ENCODE measurements around the gene GRIP2.

DNA sequence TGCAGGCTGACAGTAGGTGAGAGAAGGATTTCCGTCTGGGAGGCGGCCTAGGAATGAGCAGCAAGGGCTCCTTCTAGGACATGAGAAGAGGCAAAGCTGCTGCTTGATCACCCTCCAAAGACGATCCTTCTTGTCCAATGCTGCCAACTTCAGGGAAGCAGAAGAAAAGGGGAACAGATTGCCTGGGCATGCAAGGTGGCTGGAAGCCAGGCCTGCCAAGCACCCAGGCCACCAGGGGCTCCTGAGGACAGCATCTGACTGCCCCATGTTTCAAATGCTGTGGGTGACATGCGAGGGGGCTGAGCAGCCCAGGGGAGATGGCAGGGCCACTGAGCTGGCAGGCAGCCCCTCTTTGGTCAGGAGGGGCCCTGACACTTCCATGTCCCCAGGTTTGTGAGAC is 3.3 kb upstream of the GRIP2 start:
- TF ChIP-seq, protein P1, sequence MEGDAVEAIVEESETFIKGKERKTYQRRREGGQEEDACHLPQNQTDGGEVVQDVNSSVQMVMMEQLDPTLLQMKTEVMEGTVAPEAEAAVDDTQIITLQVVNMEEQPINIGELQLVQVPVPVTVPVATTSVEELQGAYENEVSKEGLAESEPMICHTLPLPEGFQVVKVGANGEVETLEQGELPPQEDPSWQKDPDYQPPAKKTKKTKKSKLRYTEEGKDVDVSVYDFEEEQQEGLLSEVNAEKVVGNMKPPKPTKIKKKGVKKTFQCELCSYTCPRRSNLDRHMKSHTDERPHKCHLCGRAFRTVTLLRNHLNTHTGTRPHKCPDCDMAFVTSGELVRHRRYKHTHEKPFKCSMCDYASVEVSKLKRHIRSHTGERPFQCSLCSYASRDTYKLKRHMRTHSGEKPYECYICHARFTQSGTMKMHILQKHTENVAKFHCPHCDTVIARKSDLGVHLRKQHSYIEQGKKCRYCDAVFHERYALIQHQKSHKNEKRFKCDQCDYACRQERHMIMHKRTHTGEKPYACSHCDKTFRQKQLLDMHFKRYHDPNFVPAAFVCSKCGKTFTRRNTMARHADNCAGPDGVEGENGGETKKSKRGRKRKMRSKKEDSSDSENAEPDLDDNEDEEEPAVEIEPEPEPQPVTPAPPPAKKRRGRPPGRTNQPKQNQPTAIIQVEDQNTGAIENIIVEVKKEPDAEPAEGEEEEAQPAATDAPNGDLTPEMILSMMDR (IDR thresholded peaks at IDR 0.05): no peak
- TF ChIP-seq POLR2A (IDR thresholded peaks at IDR 0.05) (no peak), EP300 (IDR thresholded peaks at IDR 0.05) (no peak)

Data from ovary (tissue), 3 donors.